G401.6 (cell line): ENCODE data around the gene TUFM.
A peak's percentile ranks its signal among the peaks of the same experiment; 100 is the strongest.
"Not testable (repeated sequence)": the region's sequence is repeated elsewhere in the genome, so short reads cannot be mapped to it uniquely, and the experiment has no call there.

Experiments
- FAIRE-seq: peaks from 2 replicates; lab custom pipeline; 2012; peaks lifted over from hg19 to GRCh38; lab: Jason Lieb, UNC

TUFM gene

DNA sequence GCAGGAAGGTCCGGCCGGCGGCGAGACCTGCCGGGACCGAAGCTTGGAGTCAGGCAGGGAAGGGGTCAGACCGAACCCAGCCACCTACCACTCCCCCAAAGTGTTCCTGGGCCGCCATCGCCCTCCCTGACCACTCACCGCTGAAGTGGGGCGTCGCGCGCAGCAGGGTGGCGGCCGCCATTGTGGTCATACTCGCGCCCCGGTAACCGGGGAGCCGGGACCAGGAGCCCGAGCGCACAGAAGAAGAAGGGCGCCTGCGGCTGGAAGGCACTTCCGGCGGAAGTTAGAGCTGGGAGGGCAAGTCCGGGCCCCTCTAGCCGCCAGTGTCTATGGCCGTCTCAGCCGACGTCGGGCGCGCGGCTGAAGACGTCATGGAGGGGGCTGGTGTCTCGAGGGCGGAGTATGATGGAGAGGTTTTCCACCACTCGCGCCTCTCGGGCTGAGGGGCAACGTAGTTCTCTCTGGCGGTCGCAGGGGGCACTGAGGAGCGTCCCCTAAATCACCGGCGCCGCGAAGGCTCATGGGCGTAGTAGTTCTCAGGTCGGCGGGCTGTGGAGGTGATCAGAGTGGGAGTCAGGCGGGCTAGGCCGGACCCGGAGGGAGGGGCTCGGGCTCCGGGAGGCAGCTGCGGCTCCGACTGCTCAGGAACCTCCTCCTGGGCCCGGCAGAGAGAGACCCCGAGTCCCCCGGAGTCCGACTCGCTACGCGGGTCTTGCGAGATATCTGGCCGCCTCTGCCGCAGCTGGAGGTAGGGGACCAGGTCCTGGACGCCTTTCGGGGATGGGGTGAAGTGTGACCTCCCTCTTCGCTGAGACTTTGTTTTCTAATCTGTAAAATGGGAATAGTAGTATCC is at the start of gene TUFM:
TSS of gene TUFM (minus strand) at position 269 of the 853 bp plus-strand sequence. CDS start at position 190, 79 bp downstream.
- peak; percentile 99 for FAIRE-seq

DNA sequence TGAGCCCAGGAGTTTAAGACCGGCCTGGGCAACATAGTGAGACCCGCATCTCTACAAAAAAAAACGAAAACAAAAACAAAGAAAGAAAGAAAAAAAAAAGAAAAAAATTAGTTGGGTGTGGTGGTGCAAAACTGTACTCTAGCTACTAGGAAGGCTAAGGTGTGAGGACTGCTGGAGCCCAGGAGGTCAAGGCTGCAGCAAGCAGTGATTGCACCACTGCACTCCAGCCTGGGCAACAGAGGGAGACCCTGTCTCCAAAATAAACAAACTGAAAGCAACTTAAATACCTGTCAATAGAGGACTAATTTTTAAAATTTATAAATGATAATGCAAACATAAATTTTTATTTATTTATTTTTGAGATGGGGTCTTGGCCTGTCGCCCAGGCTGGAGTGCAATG is 49.5 kb upstream of the TUFM start:
- no peak for FAIRE-seq

DNA sequence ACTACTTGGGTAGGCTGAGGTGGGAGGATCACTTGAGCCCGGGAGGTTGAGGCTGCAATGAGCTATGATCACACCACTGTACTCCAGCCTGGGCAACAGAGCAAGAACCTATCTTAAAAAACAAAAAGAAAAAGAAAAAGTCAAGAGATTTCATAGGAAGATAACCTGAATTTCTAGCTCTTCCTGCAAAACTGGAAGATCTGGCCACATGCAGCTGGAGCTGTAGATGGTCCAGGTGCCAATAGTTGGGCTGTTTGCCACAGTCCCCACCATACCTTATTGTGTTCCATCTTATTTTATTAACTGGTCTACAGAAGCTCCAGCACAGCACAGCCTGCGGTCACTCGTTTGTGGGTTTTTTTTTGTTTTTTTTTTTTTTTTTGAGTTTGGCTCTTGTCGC is 47.1 kb upstream of the TUFM start:
- FAIRE-seq, result no peak

DNA sequence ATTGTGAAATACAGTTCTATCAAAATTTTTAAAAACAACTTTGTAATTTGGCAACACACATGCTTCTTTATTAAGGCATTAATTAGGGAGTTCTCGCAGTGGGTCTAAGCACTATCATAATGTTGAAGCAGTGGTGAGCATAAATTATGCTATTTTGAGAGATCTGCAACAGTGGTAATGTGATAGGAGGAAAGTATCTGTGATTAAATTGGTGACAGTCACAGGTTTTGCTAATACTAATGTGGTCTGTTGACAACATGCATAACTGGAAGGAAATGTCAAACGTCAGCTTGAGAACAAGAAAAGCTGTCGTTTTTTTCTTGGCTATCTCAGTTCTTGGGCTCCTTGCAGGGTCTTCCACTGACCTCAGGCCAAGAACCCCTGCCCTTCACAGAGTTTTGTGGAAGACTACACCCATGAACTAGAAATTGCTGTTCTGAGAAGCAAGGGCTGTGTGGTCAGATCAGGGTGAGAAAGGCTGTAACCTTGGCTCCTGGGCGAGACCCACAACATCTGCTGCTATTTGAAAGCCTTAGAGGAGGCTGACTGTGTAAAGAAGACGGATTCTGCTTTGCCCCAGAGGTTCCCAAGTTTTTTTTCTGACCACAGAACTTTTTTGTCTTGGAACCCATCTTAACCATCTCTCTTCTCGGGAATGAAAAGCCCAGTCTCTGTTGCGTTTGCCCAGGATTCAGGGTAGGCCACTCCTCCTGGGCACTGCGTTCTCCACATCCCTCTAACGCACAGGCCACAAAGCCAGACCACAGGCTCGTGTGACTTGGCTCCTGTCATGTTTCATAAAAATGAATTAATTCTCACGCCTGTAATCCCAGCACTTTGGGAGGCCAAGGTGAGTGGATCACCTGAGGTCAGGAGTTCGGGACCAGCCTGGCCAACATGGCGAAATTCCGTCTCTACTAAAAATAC is 46.1 kb upstream of the TUFM start:
- no peak for FAIRE-seq

DNA sequence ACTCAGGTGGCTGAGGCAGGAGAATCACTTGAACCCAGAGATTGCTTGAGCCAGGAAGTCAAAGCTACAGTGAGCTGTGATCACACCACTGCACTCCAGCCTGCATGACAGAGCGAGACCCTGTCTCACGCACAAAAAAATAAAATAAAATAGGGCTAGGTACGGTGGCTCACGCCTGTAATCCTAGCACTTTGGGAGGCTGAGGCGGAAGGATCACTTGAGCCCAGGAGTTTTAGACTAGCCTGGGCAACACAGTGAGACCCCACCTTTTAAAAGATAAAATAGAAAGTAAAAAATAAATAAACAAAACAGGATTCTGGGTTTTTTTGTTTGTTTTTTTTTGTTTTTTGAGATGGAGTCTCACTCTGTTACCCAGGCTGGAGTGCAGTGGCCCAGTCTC is 44.2 kb upstream of the TUFM start:
- FAIRE-seq, result not testable (repeated sequence)

DNA sequence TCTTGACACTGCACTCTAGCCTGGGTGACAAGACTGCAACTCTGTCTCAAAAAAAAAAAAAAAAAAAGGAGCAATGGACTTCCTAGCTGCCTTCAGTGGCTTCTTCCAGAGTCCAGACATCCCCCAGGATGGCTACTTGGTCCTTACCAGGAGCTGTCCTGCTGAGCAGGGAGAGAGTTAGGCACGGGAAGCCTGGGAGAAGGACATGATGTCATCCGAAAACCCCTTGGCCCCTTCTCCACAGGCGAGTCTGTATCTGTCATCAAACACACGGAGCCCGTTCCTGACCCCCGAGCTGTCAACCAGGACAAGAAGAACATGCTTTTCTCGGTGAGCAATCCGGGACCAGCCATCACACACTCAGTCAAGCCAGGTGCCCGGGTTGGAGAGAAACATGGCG is 40.8 kb upstream of the TUFM start:
- FAIRE-seq, result no peak

DNA sequence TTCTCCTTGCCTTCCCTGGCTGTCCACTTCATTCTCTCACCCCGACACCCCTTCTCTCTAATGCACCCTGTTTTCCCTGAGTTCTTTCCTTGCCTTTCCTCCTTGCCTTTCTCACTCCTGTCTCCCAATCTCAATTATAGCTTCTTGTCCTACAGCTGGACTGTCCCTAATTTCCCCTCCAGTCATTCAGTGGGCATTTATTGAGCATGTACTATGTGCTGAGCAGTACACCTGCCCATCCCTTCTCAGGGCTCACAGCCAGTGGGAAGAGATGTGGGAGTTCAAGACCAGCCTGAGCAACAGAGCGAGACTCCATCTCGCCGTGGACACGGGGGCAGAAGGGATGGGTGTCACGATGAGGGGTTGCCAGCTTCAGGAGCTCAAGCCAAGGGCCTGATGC is 37.9 kb upstream of the TUFM start:
- FAIRE-seq, result no peak

DNA sequence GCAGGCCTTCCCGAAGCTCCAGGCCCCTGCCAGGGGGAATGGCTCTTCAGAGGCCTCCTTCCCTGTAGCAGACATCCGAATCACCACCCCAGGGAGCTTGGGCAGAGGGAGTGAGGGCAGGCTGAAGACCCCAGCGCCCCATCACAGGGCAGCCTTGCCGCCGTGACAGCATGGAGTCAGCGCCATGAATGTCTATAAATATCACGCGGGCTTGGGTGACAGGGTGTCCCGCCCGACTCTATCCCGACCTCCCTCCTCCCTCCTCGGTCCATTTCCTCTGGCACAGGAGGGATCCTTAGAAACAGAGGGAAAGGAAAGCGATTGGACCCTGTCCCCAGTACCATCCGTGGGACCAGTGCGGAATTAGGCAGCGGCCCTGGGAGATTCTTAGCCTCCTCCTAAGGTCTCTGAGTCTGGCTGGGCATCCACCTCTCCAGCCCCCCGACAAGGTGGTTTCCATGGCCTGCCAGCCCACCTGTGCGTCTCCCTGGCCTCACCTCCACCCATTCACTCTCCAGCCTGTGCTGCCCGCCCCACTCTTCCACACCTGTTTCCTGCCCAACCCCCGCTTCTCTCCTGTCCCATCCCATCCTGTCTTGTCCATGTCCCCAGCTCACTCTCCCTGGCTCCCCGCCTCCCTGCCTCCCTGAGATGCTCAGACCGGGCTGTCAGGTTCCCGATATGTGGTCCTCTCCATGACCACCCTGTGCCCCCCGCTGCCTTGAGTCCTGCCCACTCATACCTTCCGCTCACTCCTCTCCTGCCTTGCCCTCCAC is 37.3 kb upstream of the TUFM start:
- FAIRE-seq, result no peak

DNA sequence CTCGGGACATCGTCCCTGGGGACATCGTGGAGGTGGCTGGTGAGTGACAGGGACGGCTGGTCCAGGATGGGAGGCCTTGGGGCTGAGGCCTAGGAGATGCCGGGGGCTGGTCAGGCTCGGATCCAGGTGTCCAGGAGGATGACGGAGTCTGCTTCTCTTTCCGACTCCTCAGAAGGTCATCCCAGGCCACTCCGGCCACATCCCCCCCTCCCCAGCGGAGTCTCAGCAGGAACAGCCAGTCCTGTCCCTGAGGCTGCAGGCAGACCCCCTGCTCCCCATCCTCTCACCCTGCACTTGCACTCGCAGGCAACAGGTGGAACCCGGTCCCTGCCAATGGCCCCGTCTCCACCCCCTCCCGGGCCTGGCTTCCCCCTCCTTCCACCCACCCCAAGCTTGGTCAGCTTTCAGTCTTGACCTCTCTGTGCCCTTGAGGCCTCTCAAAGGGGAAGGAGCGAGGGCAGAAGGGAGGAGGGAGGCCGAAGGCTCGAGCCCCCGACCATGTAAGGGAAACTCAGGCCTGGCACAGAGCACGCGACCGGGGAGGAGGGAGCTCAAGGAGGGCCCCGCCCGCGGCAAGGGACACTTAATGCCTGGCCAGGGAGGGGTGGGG is 36.5 kb upstream of the TUFM start:
- no peak for FAIRE-seq

DNA sequence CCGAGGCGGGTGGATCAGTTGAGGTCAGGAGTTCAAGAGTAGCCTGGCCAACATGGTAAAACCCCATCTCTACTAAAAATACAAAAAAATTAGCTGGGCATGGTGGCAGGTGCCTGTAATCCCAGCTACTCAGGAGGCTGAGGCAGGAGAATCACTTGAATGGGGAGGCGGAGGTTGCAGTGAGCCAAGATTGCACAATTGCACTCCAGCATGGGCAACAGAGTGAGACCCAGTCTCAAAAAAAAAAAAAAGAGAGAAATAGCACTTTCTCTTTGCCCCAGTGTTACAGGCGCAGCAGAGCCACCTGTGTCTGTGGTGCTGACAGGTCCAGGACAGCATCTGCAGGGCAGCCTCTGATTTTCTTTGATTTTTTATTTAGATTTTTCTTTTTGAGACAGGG is 35.4 kb upstream of the TUFM start:
- FAIRE-seq, result not testable (repeated sequence)

DNA sequence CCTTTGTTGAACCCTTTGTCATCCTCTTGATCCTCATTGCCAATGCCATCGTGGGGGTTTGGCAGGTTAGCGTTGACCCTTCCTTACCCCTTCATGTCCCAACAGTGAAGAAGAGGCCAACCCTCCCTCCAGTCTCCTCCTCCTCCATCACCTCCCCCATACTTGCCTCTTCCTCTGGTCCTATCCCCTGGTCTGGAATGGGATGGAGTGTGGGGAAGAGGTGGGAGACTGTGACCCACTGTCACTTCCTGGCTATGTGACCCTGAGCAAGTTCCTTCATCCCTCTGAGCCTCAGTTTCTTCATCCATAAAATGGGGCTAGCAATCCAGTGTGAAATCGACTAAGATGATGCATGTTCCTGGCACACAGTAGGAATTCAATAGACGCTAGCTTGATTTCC is 34.8 kb upstream of the TUFM start:
- FAIRE-seq, result no peak

DNA sequence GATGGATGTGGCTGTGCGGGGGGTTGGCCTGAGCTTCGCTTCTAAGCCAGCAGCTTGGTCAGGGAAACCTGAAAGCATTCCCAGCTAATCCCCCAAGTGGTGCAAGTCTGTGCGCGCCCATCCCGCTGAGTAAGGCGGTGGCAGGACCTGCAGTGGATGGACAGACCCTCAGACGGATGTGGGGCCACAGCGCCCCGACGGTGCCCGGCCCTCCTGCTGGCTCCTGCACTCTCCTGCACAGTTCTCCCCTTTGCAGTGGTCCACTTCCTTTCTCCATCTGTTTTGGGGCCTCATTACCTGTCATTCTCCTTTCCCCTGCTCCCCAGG is 34.4 kb upstream of the TUFM start:
- no peak for FAIRE-seq

DNA sequence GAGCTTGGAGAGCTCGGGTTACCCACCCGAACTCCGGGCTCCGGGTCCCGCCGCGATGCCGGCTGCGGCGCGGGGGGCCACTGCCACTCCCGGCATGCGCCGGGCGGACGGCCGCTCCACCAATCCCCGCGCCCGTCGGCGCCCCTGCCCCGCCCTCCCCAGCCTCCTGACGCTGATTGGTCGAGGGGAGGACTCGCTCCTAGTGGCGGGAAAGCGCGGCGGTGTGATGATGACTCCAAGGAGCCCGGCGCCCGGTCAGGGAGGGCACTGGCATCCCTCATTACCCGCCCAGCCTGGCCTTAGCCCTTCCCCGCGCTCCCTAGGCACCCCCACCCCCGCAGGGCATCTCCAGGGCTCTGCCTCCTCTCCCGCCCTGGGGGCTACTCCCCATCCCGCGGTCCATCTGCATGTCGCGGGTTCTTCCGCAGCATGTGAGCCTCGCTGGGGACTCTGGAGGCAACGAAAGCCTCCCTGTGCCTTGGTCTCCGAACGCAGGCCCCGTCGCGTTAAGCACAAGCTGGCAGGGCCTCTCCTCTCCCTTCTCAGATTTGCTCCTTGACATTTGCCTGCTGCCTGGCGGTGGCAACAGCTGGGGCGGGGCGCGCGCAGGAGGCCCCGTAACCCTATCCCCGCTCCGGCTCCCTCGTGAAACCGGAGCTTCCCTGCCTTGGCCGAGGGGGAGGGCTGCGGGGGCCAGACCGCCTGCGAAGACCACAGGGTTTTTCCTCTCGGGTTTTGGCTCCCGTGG is 33.9 kb upstream of the TUFM start:
- no peak for FAIRE-seq

DNA sequence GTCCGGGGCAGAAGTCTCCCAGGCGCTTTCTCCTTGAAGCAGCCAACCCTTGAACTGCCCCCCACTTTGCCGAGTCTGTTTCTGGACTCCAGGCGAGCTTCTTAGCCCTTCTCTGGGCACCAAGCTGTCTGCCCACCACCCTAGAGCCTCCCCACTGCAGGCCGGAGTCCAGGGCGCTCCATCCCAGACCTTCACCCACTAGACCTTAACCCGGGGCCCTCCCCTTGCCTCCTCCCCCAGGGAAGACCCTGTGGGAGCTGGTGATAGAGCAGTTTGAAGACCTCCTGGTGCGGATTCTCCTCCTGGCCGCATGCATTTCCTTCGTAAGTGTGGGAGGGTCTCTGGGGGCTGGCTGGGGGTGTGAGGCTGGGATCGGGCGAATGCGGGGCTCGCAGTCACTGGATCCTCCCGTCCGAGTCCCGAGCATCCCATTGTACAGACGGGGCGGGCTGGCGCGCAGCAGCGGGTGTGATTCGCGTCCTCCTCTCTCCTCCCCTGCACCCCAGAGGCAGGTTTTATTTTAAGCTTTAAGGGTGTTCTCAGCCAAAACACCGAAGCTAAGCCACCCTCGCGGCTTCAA is 33.2 kb upstream of the TUFM start:
- FAIRE-seq, result no peak

DNA sequence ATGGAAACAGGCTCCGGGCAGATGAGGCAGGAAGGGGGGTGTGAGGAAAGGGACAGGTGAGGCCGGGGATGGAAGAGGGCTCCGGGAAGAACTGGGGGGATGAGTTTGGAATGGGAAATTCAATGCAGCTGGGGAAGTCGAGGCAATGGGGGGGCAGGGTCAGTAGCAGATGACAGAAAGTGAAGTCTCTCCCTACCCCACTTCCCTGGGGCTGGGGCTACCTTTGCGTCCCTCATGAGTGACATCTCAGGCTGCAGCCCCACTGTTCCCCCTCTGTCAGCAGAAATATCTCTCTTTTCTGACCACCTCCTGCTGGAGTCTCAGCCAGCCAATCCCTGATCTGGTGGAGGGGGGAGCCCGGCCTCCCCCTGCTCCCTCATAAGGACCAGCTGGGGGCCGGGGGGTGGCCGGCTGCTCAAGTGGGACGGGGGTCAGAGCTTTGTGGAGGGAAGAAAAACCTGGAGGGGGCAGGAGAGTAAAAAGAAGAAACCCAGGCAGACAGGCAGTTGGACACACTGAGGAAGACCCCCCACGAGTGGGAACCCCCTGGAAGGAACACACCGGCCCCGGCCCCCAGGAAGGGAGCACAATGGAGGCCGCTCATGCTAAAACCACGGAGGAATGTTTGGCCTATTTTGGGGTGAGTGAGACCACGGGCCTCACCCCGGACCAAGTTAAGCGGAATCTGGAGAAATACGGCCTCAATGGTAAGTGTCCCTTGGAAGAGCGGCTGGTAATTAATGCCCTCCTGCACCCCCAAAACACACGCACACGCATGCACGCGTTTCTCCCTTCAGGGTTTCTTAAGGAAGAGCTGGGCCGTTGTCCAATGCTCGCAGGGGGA is 32.2 kb upstream of the TUFM start, which contains the start of gene ATP2A1:
TSS of gene ATP2A1 (plus strand) at position 406 of the 844 bp plus-strand sequence. CDS start at position 590, 184 bp downstream.
- FAIRE-seq, result no peak

DNA sequence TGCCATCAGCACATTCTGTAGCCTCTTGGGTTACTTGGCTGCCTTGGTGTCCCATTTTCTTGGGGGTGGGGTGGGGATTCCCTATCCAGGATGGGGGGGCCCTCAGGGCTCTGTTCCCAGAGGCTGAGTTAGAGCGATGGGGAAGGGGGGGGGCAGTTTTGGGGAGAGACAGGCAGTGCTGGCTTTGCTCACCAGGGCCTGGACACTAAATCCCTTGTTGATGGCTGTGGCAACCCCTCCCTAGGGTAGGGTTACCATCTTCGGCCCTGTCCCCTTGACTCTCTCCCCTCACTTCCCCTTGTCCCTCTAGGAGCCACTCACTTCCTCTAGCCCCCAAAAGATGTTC is 31.5 kb upstream of the TUFM start:
- FAIRE-seq, result no peak

DNA sequence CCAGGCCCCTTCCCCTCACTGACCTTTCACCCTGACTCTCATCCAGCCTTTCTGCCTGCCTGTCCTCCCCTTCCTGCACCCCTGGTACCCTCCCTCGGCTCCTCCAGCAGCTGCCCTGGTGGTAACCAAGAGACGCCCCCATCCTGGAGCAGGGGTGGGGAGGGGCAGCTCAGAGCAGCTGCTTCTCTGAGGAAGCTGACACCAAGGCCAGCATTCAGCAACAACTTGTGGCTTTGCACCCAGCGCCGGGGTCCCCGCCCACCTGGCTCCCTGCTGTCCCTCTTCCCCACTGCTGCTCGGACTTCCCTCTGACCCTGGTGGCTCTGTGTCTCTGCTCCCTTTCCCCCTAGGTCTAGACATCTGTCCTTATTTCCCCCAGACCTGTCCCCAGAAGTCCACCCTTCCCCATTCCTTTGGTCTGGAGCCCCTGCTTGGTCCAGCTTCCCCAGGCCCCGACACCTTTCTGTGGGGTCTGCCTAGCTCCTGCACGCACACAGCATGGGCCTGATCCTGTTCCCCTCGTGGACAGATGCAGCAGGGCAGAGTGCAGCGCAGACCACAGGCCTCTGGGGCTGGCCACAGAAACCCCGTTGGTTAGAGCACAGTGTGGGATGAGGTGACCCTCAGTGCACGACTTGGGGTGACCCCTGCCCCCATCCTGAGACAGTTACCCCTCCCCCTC is 31.0 kb upstream of the TUFM start:
- no peak for FAIRE-seq

DNA sequence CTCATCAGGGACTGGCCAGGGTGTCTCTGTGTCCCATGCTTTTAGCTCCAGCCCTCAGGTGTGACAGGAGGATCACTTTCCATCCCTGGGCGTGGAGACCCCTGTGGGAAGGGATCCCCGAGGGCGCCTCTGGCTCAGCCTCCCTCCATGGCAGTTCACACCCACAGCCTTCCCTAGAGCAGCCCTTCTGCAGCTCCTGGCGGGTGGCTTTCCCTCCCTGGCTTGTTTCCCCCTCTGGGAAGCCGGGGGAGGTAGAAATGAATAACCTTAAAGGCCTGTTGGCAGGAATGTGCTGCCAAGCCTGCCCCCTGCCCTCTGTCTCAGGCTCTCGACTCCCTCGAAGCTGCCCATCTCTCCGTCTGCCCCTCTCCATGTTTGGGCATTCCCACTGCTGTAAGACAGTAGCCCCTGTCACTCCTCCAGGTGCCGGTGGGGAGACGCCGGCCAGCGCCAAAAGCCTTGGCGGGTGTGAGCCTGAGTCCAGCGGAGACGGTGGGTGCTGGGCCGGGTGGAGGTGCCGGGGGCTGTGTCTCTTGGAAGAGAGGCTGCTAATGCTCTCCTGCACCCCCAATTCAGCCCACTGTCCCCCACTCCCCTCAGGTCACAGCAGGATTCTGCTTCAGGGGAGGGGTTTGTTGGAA is 30.0 kb upstream of the TUFM start:
- no peak for FAIRE-seq
